ENCODE measurements around the gene SLC35E2B. TPM values are rescaled to one million over a fixed set of nuclear protein-coding genes. Genes with fewer than 3 reads are reported as not detected.

The SLC35E2B gene
- total RNA-seq, 1 experiment from 2014 or later: 26.4 TPM

DNA sequence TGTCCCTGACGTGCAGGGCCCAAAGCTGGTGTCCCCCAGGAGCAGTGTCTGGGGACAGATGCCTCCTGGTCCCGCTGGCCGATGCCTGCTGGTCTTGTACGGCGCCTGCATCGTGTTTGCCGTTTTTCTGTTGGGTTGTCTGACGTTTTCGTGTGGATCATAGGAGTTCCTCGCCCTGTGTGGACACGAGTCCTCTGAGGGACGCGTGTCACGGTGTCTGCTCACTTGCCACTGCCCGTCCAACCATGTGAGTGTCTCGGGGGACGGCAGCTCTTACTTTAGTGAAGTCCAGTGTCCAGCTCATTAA lies 69.9 kb downstream of the SLC35E2B start:
- POLR2A ChIA-PET: no interaction called here
- no peaks in the 10 kb centered on the region for H3K4me1 ChIP-seq

GRCh38 chr1:1622010-1622787 lies 70.4 kb downstream of the SLC35E2B start:
- Histone ChIP-seq H3K27me3 (replicated peaks; ENCODE audit: control insufficient read depth, insufficient read depth, low read length) (no peaks in the 10 kb centered on the region), H3K4me1 (no peaks in the 10 kb centered on the region), H3K9me3 (no peaks in the 10 kb centered on the region), H3K4me3 (ENCODE audit: low read depth, low read length) (no peak overlapping the region), H3K36me3 (ENCODE audit: control insufficient read depth, insufficient read depth, low read length) (no peaks in the 10 kb centered on the region)
- H3K27me3 Mint-ChIP-seq (ENCODE audit: insufficient read depth, unreplicated experiment): no peaks in the 10 kb centered on the region
- TF ChIP-seq CTCF (IDR thresholded peaks at IDR 0.05; ENCODE audit: insufficient read depth in 1 of 2, low read depth in 1 of 2, low read length in 1 of 2, severe bottlenecking in 1 of 2, unreplicated experiment in 1 of 2): no peak
- ChIA-PET CTCF (no interaction called here), POLR2A (no interaction called here)
- no peak for DNase-seq
- no peaks in the 10 kb centered on the region for H3K9me3 Mint-ChIP-seq (ENCODE audit: unreplicated experiment)
- intact Hi-C loops (cut with micrococcal nuclease; ENCODE audit: unreplicated experiment): no loop called here
- H3K4me3 Mint-ChIP-seq (ENCODE audit: unreplicated experiment): no peak overlapping the region
- BruUV-seq (replicated peaks): no TSS peak
- H3K36me3 Mint-ChIP-seq (ENCODE audit: insufficient read depth, unreplicated experiment): peaks cover 13% of the 10 kb centered on the region
- H3K4me1 Mint-ChIP-seq (ENCODE audit: low read depth, unreplicated experiment): no peaks in the 10 kb centered on the region
- no peak overlapping the region for H3K27ac Mint-ChIP-seq (ENCODE audit: unreplicated experiment)

More for the DNA sequence above, 69.9 kb downstream of the SLC35E2B start:
- H3K27me3 ChIP-seq (replicated peaks; ENCODE audit: control insufficient read depth, insufficient read depth, low read length): no peaks in the 10 kb centered on the region
- intact Hi-C loops (cut with micrococcal nuclease; ENCODE audit: unreplicated experiment): no loop called here
- no peak overlapping the region for H3K4me3 Mint-ChIP-seq (ENCODE audit: unreplicated experiment)
- TF ChIP-seq CTCF (IDR thresholded peaks at IDR 0.05; ENCODE audit: insufficient read depth in 1 of 2, low read depth in 1 of 2, low read length in 1 of 2, severe bottlenecking in 1 of 2, unreplicated experiment in 1 of 2): no peak
- H3K27me3 Mint-ChIP-seq (ENCODE audit: insufficient read depth, unreplicated experiment): no peaks in the 10 kb centered on the region
- H3K36me3 Mint-ChIP-seq (ENCODE audit: insufficient read depth, unreplicated experiment): peaks cover 13% of the 10 kb centered on the region
- no peak overlapping the region for H3K4me3 ChIP-seq (ENCODE audit: low read depth, low read length)
- no peaks in the 10 kb centered on the region for H3K4me1 Mint-ChIP-seq (ENCODE audit: low read depth, unreplicated experiment)
- H3K36me3 ChIP-seq (ENCODE audit: control insufficient read depth, insufficient read depth, low read length): no peaks in the 10 kb centered on the region
- H3K9me3 ChIP-seq: no peaks in the 10 kb centered on the region
- H3K27ac Mint-ChIP-seq (ENCODE audit: unreplicated experiment): no peak overlapping the region
- CTCF ChIA-PET: no interaction called here
- BruUV-seq (replicated peaks): no TSS peak
- no peaks in the 10 kb centered on the region for H3K9me3 Mint-ChIP-seq (ENCODE audit: unreplicated experiment)
- DNase-seq: no peak

DNA sequence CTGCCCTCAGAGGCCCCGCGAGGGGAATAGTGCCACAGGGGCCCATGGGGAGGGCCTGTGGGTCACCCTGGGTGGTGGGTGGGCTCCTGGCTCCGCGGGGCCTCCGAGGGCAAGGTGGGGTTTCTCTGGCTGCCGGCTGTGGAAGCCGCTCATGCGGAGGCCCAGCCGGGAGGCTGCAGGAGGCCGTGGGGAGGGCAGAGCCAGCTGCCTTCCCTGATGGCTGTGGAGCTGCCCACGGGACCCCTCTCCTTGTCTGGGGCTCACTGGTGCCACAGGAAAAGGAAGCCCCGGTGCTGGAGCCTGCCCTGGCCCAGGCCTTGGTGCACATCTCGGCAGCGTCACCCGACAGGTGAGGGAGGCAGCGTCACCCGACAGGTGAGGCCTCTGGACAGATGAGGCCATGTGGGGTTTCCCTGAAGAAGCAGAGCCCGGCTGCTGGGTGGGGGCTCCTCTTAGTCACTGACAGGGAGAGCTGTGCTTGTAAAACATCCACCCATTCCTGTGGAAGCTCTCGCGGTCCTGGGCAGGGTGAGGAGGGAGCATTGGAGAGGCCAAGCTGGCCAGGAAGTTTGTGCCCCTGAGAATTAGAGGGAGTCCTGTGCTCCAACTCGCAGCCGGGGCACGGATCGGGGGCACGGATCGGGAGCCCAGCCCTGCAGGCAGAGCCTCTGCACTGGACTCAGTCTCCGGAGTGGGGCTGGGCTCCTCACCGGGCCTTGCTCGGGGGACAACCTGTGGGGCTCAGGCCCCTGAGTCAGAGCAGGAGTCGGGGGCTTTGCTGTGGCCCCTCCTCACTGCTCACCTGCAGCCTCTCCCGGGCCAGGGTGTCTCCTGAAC lies 71.2 kb downstream of the SLC35E2B start:
- Mint-ChIP-seq H3K27ac (ENCODE audit: unreplicated experiment) (no peak overlapping the region), H3K4me3 (ENCODE audit: unreplicated experiment) (no peak overlapping the region), H3K4me1 (ENCODE audit: low read depth, unreplicated experiment) (no peaks in the 10 kb centered on the region), H3K27me3 (ENCODE audit: insufficient read depth, unreplicated experiment) (no peaks in the 10 kb centered on the region), H3K9me3 (ENCODE audit: unreplicated experiment) (no peaks in the 10 kb centered on the region), H3K36me3 (ENCODE audit: insufficient read depth, unreplicated experiment) (peaks cover 13% of the 10 kb centered on the region)
- Histone ChIP-seq H3K4me1 (0 out of 2 replicates have a peak, but pooled peaks cover 4% of the 10 kb centered on the region), H3K27me3 (replicated peaks; ENCODE audit: control insufficient read depth, insufficient read depth, low read length) (no peaks in the 10 kb centered on the region), H3K9me3 (no peaks in the 10 kb centered on the region), H3K36me3 (ENCODE audit: control insufficient read depth, insufficient read depth, low read length) (no peaks in the 10 kb centered on the region), H3K4me3 (ENCODE audit: low read depth, low read length) (no peak overlapping the region)
- BruUV-seq (replicated peaks): no TSS peak
- no peak for DNase-seq
- POLR2A ChIA-PET: no interaction called here
- CTCF ChIA-PET: no interaction called here
- intact Hi-C loops (cut with micrococcal nuclease; ENCODE audit: unreplicated experiment): no loop called here
- TF ChIP-seq CTCF (IDR thresholded peaks at IDR 0.05; ENCODE audit: insufficient read depth in 1 of 2, low read depth in 1 of 2, low read length in 1 of 2, severe bottlenecking in 1 of 2, unreplicated experiment in 1 of 2): no peak
